ENCODE measurements around the gene SNTA1. TPM values are rescaled to one million over a fixed set of nuclear protein-coding genes. Genes with fewer than 3 reads are reported as not detected.
"Not testable (repeated sequence)": the region's sequence is repeated elsewhere in the genome, so short reads cannot be mapped to it uniquely, and the experiment has no call there.

SNTA1 gene
- total RNA-seq, 1 donor from 2014 or later: 108 TPM

DNA sequence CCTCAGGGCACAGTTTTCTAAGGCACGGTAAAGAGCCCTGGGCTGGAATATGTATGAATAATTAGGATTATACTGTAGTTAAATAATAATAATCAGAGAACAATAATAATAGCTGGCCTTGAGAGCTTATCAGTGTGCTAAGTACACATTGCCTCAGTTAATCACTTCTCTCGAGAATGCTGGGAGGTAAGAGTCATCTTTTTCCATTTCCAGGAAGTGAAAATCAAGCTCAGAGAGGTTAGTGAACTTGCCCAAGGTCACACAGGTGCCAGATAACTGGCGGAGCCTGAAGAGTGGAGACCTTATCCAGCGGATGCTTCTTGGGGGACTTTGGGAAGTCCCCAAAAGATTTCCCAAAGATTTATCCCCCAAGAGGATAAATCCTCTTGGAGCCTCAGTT is 26.9 kb upstream of the SNTA1 start:
- no peak for DNase-seq (ENCODE audit: low spot score in 2 of 2)
- no peaks in the 10 kb centered on the region for H3K36me3 ChIP-seq
- TF ChIP-seq CTCF (IDR thresholded peaks at IDR 0.05): no peak
- H3K9me3 ChIP-seq: no peaks in the 10 kb centered on the region
- intact Hi-C loops (cut with DNase I): no loop called here
- H3K27me3 ChIP-seq: no peaks in the 10 kb centered on the region
- H3K4me3 ChIP-seq: no peak overlapping the region
- H3K27ac ChIP-seq: no peak overlapping the region
- no peaks in the 10 kb centered on the region for H3K4me1 ChIP-seq

GRCh38 chr20:33466303-33466646 is 22.7 kb upstream of the SNTA1 start:
- intact Hi-C loops (cut with DNase I): no loop called here
- Histone ChIP-seq H3K4me1 (peaks cover 0 to 6% of the 10 kb centered on the region in 2 donors), H3K36me3 (no peaks in the 10 kb centered on the region), H3K27me3 (no peaks in the 10 kb centered on the region), H3K9me3 (no peaks in the 10 kb centered on the region), H3K4me3 (no peak overlapping the region), H3K27ac (no peak overlapping the region)
- no peak for DNase-seq (ENCODE audit: low spot score in 2 of 2)
- no peak for TF ChIP-seq CTCF (IDR thresholded peaks at IDR 0.05)

DNA sequence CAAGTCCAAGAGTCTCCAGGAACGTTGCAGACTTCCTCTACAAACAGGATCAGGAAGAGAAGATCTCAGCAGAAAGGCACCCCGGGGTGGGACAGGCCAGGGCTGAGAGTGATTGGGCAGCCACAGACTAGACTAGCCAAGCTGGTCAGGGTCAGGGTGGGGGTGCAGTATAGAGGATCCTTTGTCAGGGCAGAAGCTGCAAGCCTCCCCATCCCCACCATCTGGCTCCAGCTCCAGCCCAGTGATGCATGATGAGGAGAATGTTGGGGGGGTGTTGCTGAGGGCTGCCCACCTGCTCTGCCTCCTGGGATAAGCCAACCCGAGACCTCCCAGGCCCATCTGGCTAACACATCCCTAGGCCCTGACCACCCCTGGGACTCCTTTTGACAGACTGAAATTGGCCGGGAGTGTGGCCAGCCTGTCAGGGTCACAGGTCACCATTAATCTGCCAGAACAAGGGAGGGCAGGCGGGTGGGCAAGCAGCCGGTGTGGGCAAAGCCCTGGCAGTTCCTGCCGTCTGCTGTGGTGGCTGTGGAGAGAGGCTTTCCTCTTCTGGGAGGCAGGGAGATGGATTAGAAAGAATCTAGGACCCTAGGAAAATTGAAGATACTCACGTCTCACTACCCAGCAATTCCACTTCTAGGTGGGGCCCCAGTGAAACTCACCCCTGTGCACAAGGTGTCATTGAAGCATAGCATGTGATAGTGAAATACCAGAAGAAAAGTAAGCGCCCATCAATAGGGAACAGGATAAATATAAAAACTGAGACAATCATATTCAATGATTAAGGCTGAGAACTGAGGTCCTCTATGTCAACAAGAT is 22.1 kb upstream of the SNTA1 start:
- no peaks in the 10 kb centered on the region for H3K27me3 ChIP-seq
- no peak overlapping the region for H3K4me3 ChIP-seq
- no peak for TF ChIP-seq CTCF (IDR thresholded peaks at IDR 0.05)
- no peak overlapping the region for H3K27ac ChIP-seq
- peaks cover 0 to 6% of the 10 kb centered on the region in 2 donors for H3K4me1 ChIP-seq
- intact Hi-C loops (cut with DNase I): no loop called here
- DNase-seq (ENCODE audit: low spot score in 2 of 2): no peak
- H3K9me3 ChIP-seq: no peaks in the 10 kb centered on the region
- H3K36me3 ChIP-seq: no peaks in the 10 kb centered on the region

- H3K27ac ChIP-seq; intact Hi-C loops (cut with DNase I); H3K4me1 ChIP-seq: not testable (repeated sequence)
Measured at GRCh38 chr20:33464759-33465158, 21.2 kb upstream of the SNTA1 start.

GRCh38 chr20:33463332-33464101 is 20.0 kb upstream of the SNTA1 start:
- intact Hi-C loops (cut with DNase I): no loop called here

More at GRCh38 chr20:33464759-33465158, 21.2 kb upstream of the SNTA1 start:
- H3K36me3 ChIP-seq; H3K9me3 ChIP-seq; DNase-seq (ENCODE audit: low spot score in 2 of 2); H3K27me3 ChIP-seq; H3K4me3 ChIP-seq: not testable (repeated sequence)

More at GRCh38 chr20:33463332-33464101, 20.0 kb upstream of the SNTA1 start:
- no peaks in the 10 kb centered on the region for H3K36me3 ChIP-seq
- H3K4me3 ChIP-seq: no peak overlapping the region
- peak in 1 of 2 donors; percentile 27 for DNase-seq (ENCODE audit: low spot score in 2 of 2)
- no peaks in the 10 kb centered on the region for H3K9me3 ChIP-seq
- no peaks in the 10 kb centered on the region for H3K27me3 ChIP-seq
- no peak for TF ChIP-seq CTCF (IDR thresholded peaks at IDR 0.05)
- no peak overlapping the region for H3K27ac ChIP-seq
- H3K4me1 ChIP-seq: peaks cover 0 to 6% of the 10 kb centered on the region in 2 donors
